ENCODE measurements around the gene ADAMTS6.

Gene ADAMTS6

DNA sequence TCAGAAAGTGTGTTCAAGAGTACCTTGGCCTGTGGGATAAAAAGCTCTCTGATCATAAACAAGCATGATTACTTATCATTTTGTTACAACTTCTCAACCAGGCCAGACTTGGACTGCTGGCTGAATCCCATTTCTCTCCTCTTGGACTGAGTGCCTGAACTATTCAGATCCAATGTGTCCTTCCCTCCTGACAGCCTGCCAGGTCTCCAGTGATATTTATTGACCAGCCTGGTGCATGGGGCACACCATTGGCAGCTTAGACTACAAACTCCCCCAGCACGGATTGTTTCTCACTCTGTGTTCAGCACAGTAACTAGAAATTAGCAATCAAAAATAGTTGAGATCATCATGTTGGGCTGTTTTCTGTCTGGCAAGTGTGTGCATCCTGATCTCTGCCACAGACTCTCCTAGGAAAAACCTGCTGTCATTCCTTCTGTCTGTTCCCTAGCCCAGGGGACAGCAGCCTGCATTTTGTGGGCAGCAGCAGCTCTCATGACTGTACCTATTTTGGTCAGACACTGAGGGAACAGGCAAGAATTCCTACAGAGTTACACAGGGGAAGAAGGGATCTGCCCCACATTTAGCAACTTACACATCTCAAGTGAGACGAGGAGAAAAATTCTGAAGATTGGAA lies 348.1 kb downstream of the ADAMTS6 start:
- no peak for DNase-seq
- no peaks in the 10 kb centered on the region for H3K36me3 ChIP-seq
- H3K9me3 ChIP-seq (ENCODE audit: severe bottlenecking) = no peaks in the 10 kb centered on the region
- TF ChIP-seq, protein P1, sequence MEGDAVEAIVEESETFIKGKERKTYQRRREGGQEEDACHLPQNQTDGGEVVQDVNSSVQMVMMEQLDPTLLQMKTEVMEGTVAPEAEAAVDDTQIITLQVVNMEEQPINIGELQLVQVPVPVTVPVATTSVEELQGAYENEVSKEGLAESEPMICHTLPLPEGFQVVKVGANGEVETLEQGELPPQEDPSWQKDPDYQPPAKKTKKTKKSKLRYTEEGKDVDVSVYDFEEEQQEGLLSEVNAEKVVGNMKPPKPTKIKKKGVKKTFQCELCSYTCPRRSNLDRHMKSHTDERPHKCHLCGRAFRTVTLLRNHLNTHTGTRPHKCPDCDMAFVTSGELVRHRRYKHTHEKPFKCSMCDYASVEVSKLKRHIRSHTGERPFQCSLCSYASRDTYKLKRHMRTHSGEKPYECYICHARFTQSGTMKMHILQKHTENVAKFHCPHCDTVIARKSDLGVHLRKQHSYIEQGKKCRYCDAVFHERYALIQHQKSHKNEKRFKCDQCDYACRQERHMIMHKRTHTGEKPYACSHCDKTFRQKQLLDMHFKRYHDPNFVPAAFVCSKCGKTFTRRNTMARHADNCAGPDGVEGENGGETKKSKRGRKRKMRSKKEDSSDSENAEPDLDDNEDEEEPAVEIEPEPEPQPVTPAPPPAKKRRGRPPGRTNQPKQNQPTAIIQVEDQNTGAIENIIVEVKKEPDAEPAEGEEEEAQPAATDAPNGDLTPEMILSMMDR (IDR thresholded peaks at IDR 0.05; ENCODE audit: low read depth, low read length) = no peak
- no peak overlapping the region for H3K4me3 ChIP-seq (ENCODE audit: low read depth, low read length)
- no peak overlapping the region for H3K27ac ChIP-seq
- H3K27me3 ChIP-seq (ENCODE audit: insufficient read depth, low read depth, severe bottlenecking) = no peaks in the 10 kb centered on the region

GRCh38 chr5:65132386-65132785 lies 349.3 kb downstream of the ADAMTS6 start:
- Histone ChIP-seq H3K27ac (no peak overlapping the region), H3K27me3 (ENCODE audit: insufficient read depth, low read depth, severe bottlenecking) (no peaks in the 10 kb centered on the region), H3K36me3 (no peaks in the 10 kb centered on the region), H3K9me3 (ENCODE audit: severe bottlenecking) (no peaks in the 10 kb centered on the region), H3K4me3 (ENCODE audit: low read depth, low read length) (no peak overlapping the region)
- TF ChIP-seq, protein P1 (IDR thresholded peaks at IDR 0.05; ENCODE audit: low read depth, low read length) = no peak
- DNase-seq = no peak

GRCh38 chr5:65128226-65128625 lies 353.5 kb downstream of the ADAMTS6 start:
- no peak overlapping the region for H3K27ac ChIP-seq
- H3K4me3 ChIP-seq (ENCODE audit: low read depth, low read length) = no peak overlapping the region
- no peaks in the 10 kb centered on the region for H3K9me3 ChIP-seq (ENCODE audit: severe bottlenecking)
- no peaks in the 10 kb centered on the region for H3K27me3 ChIP-seq (ENCODE audit: insufficient read depth, low read depth, severe bottlenecking)
- no peak for DNase-seq
- no peaks in the 10 kb centered on the region for H3K36me3 ChIP-seq
- TF ChIP-seq, protein P1 (IDR thresholded peaks at IDR 0.05; ENCODE audit: low read depth, low read length) = no peak

GRCh38 chr5:65127161-65127901 lies 354.4 kb downstream of the ADAMTS6 start:
- no peak overlapping the region for H3K27ac ChIP-seq
- no peaks in the 10 kb centered on the region for H3K36me3 ChIP-seq
- TF ChIP-seq, protein P1 (IDR thresholded peaks at IDR 0.05; ENCODE audit: low read depth, low read length) = no peak
- no peak overlapping the region for H3K4me3 ChIP-seq (ENCODE audit: low read depth, low read length)
- H3K9me3 ChIP-seq (ENCODE audit: severe bottlenecking) = no peaks in the 10 kb centered on the region
- no peaks in the 10 kb centered on the region for H3K27me3 ChIP-seq (ENCODE audit: insufficient read depth, low read depth, severe bottlenecking)
- DNase-seq = no peak

DNA sequence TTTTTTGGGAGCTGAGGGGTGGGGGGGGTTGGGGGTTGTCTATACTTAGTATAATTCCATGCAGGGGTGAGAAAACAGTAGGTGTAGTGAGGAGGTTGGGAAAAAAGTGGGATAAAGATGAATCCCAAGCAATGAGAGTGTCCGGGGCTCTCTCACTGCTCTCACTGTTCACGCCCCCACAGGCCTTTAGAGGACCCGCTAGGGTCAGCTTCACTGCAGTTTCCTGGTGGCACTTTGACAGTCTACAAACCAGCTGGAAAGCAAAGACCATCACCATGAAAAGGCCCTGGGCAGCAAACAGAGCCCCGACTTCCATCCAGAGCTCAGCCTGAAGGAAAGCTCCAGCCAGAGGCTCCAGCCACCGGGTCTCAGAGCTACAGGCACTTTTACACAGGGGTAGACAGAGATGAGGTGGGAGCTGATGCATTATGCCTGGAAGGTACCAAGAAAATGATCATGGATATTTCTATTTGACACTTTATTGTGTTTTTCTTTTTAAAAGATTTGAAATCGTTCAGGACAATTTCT lies 355.1 kb downstream of the ADAMTS6 start:
- H3K27me3 ChIP-seq (ENCODE audit: insufficient read depth, low read depth, severe bottlenecking) = no peaks in the 10 kb centered on the region
- TF ChIP-seq, protein P1 (IDR thresholded peaks at IDR 0.05; ENCODE audit: low read depth, low read length) = no peak
- H3K9me3 ChIP-seq (ENCODE audit: severe bottlenecking) = no peaks in the 10 kb centered on the region
- H3K4me3 ChIP-seq (ENCODE audit: low read depth, low read length) = no peak overlapping the region
- no peak overlapping the region for H3K27ac ChIP-seq
- no peaks in the 10 kb centered on the region for H3K36me3 ChIP-seq
- DNase-seq = no peak
